HG03095 (cell line): ENCODE measurements around the gene TMEM89.

Source experiments
- ATAC-seq: cut with Tn5 transposase; IDR thresholded peaks from one replicate; pipeline ENCODE4 v1.9.1; 2021; ENCODE audit warnings: moderate library complexity; ENCODE audit not compliant: unreplicated experiment

The TMEM89 gene

GRCh38 chr3:48593337-48593736 lies 28.2 kb downstream of the TMEM89 start:
- ATAC-seq = no peak

GRCh38 chr3:48592519-48593087 lies 29.0 kb downstream of the TMEM89 start:
- no peak for ATAC-seq

- ATAC-seq = no peak
Measured at GRCh38 chr3:48591886-48592518, 29.6 kb downstream of the TMEM89 start.

GRCh38 chr3:48591436-48591835 lies 30.1 kb downstream of the TMEM89 start:
- ATAC-seq = no peak

GRCh38 chr3:48588230-48588629 lies 33.3 kb downstream of the TMEM89 start:
- no peak for ATAC-seq

- ATAC-seq = no peak
Measured at GRCh38 chr3:48587686-48588085, 33.9 kb downstream of the TMEM89 start.

- no peak for ATAC-seq
Measured at GRCh38 chr3:48585411-48585810, 36.2 kb downstream of the TMEM89 start.

- ATAC-seq = no peak
Measured at GRCh38 chr3:48584836-48585235, 36.7 kb downstream of the TMEM89 start.

- ATAC-seq = no peak
Measured at GRCh38 chr3:48581621-48582481, 39.7 kb downstream of the TMEM89 start.

GRCh38 chr3:48576647-48577046 lies 44.9 kb downstream of the TMEM89 start:
- no peak for ATAC-seq

GRCh38 chr3:48575366-48575765 lies 46.2 kb downstream of the TMEM89 start:
- ATAC-seq = no peak

- ATAC-seq = no peak
Measured at GRCh38 chr3:48573973-48574585, 47.5 kb downstream of the TMEM89 start.

- no peak for ATAC-seq
Measured at GRCh38 chr3:48572517-48572916, 49.1 kb downstream of the TMEM89 start.

- no peak for ATAC-seq
Measured at GRCh38 chr3:48571938-48572337, 49.6 kb downstream of the TMEM89 start.
